ENCODE results near the gene CCDC184. TPM values are rescaled to one million over a fixed set of nuclear protein-coding genes. Genes with fewer than 3 reads are reported as not detected.

Gene CCDC184
- total and polyA plus RNA-seq, 12 donors, result 1.4 to 12.8 (median 6.7) TPM

Other genes starting within 250 kb of the CCDC184 start
- 100 to 1,000 TPM in 3 of 9 donors, 10 to 100 TPM in 6; 28.8 to 119 (median 61.1) TPM for gene TMEM106C, start 220.0 kb upstream of the CCDC184 start, total RNA-seq
- gene TMEM106C, start 220.0 kb upstream of the CCDC184 start, polyA plus RNA-seq, result 10 to 100 TPM; 24.6 to 51.6 (median 31.5) TPM
- 10 to 100 TPM in 1 of 9 donors, under 1 TPM in 5, not detected in 3; 0.14 to 18.2 (median 0.28) TPM for gene COL2A1, start 179.2 kb upstream of the CCDC184 start, total RNA-seq
- gene COL2A1, start 179.2 kb upstream of the CCDC184 start, polyA plus RNA-seq, result under 1 TPM; 0.07 to 0.20 (median 0.16) TPM
- 10 to 100 TPM in 6 of 9 donors, 1 to 10 TPM in 3; 6.0 to 21.6 (median 12.9) TPM for gene SENP1, start 77.6 kb upstream of the CCDC184 start, total RNA-seq
- gene SENP1, start 77.6 kb upstream of the CCDC184 start, polyA plus RNA-seq, result 10 to 100 TPM in 1 of 3 donors, 1 to 10 TPM in 2; 3.0 to 10.2 (median 3.8) TPM
- gene PFKM, start 64.3 kb upstream of the CCDC184 start, total RNA-seq, result 100 to 1,000 TPM in 7 of 9 donors, 10 to 100 TPM in 2; 94.3 to 183 (median 119) TPM
- gene PFKM, start 64.3 kb upstream of the CCDC184 start, polyA plus RNA-seq, result 10 to 100 TPM; 44.4 to 93.7 (median 67.4) TPM
- gene ASB8, start 26.1 kb upstream of the CCDC184 start, total RNA-seq, result 10 to 100 TPM; 29.5 to 69.8 (median 50.9) TPM
- 10 to 100 TPM; 13.9 to 68.8 (median 15.5) TPM for gene ASB8, start 26.1 kb upstream of the CCDC184 start, polyA plus RNA-seq
- not detected for gene OR10AD1, start 19.6 kb downstream of the CCDC184 start, total RNA-seq
- gene OR10AD1, start 19.6 kb downstream of the CCDC184 start, polyA plus RNA-seq, result under 1 TPM in 1 of 3 donors, not detected in 2; 0.16 TPM
- gene ZNF641, start 167.3 kb downstream of the CCDC184 start, total RNA-seq, result 10 to 100 TPM; 32.5 to 65.2 (median 46.6) TPM
- gene ZNF641, start 167.3 kb downstream of the CCDC184 start, polyA plus RNA-seq, result 10 to 100 TPM; 17.4 to 41.5 (median 31.4) TPM

All from adrenal gland (tissue), 12 donors.